Loucy (cell line): Measurements from ENCODE around the gene CCNJL.

Source experiments
- EZH2phosphoT487 ChIP-seq: fragments of 200-600 bp; IDR thresholded peaks from 2 replicates; pipeline ENCODE4 v1.6.1; 2018; ENCODE audit warnings: antibody characterized with exemption, mild to moderate bottlenecking, moderate library complexity, borderline replicate concordance
- TF ChIP-seq, protein P1 (sequence below): fragments of 200-600 bp; sonication (generic); conservative IDR thresholded peaks from 2 replicates; pipeline ENCODE4 v1.5.1; 2014; ENCODE audit warnings: mild to moderate bottlenecking, antibody characterized with exemption, low read length

DNA sequence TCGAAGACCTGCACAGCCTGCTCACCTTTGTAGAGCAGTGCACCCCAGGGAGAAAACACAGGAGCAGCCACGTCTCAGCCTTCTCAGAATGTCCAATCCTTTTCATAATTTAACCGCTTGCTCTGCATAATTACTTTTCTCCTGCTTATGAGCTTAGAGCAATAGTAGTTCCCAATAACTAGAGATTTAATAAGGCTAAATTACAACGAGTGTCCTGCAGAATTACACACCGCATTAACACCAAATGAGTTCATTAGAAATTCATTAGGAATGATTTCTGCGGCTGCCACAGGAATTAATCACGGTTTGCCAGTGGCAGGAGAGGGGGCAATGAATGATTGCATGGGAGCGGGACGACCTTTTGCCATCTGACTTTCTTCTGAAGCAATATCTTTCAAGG lies 101.8 kb downstream of the CCNJL start:
- TF ChIP-seq, protein P1, sequence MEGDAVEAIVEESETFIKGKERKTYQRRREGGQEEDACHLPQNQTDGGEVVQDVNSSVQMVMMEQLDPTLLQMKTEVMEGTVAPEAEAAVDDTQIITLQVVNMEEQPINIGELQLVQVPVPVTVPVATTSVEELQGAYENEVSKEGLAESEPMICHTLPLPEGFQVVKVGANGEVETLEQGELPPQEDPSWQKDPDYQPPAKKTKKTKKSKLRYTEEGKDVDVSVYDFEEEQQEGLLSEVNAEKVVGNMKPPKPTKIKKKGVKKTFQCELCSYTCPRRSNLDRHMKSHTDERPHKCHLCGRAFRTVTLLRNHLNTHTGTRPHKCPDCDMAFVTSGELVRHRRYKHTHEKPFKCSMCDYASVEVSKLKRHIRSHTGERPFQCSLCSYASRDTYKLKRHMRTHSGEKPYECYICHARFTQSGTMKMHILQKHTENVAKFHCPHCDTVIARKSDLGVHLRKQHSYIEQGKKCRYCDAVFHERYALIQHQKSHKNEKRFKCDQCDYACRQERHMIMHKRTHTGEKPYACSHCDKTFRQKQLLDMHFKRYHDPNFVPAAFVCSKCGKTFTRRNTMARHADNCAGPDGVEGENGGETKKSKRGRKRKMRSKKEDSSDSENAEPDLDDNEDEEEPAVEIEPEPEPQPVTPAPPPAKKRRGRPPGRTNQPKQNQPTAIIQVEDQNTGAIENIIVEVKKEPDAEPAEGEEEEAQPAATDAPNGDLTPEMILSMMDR = no peak
- no peak for TF ChIP-seq EZH2phosphoT487
